NCI-H187 (cell line): ENCODE results near the gene LRRC30.

Experiments
- DNase-seq, 2 experiments: peaks; one replicate each; lab custom pipeline; 2025; lab: John Stamatoyannopoulos, UW

LRRC30 gene

DNA sequence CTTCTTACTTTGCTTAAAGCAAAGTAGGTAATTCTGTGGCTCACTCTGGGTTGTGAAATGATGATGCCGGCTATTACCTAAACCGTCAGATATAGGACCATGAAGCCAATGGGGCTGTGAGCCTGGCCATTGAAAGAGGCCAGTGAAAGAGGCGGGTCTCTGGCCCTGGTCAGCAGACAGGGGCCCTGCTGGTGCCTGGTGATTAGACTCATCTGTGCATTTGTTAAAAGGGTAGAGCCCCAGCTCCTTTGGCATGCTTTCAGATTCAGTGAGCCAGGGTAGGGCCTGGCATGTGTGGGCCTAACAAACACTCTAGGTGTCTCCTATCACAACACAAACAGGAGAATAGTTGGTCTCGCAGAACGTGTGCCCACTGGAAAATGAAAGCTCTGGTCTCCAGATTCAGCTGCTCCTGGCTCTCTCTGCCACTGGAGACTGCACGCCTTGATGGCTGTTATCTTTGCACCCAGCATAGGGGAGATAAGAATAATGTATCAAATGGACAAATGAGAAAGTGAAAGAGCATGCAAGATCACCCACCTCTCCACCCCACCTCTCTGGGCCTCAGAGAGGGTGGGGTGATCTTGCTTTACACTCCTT lies 6.9 kb downstream of the LRRC30 start:
- no peak for DNase-seq

DNA sequence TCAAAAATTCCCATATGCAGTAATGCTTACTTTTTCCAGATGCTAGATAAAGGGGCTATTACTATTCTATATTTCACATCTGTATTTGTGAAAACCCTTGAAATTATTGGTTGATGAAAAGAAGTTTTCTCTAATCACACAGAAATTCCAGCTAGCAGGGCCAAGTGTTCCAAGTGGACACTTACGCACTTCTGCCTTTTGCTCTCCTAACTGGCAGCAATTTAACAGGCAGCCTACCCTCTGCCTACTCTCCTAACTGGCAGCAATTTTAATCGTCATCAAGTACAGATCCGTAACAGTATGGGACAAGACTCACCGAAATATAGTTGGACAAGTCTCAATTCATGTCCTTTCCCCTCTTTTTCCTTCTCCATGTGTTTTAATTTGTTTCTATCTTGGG lies 12.0 kb downstream of the LRRC30 start:
- no peak for DNase-seq

DNA sequence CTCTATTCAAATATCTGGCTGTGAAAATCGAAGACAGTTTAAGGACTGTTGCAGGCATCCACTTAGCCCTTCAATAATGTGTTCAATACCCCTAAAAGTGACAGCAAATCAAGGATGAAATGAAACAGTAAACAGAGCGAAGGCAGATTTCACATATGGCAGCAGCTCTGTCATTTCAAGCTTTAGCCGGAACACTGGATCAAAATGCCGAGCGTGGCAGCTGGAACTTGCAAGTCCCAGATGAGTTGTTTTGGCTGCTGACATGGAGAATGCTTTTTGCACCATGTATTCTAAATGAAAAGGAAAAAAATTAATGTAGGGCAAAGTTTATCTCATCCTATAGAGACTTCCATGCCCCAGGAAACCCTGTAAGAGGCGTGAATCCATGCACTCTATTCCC lies 18.0 kb downstream of the LRRC30 start:
- no peak for DNase-seq

DNA sequence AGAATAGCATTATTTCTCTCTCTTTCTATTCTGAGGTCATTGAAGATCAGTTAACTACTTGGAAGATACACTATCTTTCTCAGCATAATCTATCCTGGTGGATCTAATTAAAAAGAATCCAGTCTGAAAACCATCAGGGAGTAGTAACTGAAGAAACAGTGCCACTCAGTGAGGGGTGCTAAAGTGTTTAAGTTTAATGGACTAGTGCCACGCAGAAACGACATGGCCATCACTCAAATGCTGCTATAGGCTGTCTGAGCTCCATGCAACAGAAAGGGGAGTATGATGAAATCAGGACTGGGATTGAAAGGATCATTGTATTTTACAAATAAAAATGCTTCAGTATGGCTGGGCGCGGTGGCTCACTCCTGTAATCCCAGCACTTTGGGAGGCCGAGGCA lies 23.3 kb downstream of the LRRC30 start:
- no peak for DNase-seq

DNA sequence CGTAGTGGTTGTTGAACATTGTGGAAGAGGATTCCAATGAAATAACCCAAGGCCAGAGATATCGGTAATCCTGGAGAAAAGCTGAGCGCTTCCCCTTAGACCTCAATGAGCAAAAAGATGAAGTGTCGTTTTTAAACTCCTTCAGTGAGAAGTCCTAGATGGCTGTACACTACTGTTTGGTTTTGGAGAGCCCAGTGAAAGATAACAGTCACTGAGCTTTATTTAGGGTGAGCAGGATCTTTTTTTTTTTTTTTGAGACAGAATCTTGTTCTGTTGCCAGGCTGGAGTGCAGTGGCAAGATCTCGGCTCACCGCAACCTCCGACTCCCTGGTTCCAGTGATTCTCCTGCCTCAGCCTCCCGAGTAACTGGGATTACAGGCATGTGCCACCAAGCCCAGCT lies 24.2 kb downstream of the LRRC30 start:
- DNase-seq, result no peak

DNA sequence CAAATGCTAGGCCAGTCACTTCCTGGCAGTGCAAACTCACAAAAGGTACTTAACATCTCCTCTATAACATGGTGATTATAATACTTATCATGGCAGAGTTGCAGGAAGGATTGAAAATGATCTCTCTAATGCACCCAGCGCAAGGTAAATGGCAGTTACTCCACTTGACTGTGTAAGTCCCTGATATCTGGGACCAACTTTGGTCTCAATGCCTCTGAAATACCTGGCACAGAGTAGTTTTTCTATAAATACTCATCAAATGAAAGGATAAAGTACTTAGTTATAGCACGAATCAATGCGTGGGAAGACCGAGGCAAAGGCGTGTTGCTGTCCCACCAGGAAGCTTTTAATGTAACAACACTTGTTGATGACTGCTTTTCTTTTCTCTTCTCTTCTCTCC lies 24.8 kb downstream of the LRRC30 start:
- DNase-seq, result no peak

DNA sequence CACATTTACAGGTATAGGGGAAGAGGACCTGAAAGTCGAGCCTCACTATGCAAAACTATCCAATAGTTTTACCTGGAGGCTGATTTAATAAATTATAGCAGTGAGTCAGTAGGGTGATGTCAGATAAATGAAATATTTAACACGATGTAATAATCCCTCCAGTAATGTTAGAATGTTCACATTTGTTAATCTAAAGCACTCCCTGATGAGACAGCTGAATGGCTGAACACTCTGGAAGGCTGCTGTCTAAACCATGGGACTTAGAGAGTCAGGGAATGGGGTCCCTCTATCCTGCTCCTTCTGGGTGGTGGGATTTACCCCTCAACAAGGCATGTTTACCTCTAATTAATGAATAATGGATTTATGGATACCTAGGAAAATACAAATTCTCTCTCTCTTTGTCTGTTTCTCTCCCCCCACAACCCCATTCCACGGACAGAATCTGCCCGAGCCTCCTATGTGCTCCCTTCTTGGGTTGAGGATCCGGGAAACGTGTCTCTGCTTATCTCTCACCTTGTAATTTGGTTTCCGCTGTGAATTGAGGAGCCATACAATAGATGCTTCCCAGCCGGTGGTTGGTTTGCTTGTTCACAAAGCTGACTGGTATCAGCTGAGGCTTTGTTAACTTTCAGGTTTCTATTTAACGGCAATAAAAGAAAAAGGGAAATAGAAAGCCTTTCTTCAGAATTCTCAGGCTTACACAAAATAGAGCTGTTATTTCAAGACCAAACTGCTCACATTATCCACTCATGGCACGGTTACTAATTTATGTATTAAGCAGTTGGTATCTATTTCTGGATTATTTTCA lies 25.9 kb downstream of the LRRC30 start:
- DNase-seq, result no peak

DNA sequence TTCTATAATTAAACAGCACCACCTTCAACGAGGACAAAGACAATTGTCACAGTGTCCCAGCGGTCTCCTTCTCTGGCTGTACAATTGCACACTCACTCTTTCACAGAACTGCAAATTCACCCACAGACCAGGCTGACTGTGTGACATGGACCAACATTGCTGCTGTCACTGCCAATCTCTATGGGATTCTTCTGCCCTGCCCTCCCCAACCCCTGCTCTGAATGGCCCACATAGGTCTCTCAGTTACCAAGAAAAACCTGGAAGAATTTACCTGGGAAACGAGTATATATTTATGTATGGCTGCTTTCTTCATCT lies 26.5 kb downstream of the LRRC30 start:
- no peak for DNase-seq

DNA sequence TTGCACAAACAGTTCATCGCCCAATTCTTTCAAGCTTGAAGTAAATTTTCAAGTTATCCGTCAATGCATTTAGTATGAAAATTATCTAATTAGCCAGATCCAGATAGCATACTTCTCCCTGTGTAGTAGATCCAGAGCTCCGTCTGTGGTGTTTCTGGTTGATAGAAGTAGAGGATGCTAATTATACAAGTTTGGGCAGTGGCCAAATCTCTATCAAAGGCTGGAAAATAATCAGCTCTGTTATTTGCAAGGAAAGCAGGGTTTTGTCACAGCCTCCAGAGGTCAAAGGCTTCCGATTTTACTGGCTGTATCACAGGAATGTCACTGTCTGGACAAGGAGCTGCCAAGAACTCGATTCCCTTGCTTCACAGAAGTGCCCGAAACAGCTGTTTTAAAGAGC lies 28.6 kb downstream of the LRRC30 start:
- DNase-seq, result no peak

DNA sequence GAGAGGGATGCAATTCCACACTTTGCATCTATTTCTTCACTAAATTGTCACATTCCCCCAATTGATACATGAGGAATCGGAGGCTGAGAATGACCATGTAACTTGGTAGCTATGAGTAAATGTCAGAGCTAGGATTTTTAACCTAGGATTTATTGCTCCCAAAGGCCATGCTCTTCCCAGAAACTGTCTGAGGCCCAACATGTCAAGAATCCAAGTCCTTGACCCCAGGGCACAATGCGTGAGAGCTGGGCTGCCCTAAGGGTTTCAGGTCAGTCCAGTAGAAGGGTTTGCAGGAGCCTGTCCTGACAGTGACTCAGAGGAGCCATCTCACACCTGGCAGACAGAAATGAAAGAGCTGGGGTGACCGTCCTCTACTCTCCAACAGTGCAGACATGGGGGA lies 30.3 kb downstream of the LRRC30 start:
- no peak for DNase-seq

DNA sequence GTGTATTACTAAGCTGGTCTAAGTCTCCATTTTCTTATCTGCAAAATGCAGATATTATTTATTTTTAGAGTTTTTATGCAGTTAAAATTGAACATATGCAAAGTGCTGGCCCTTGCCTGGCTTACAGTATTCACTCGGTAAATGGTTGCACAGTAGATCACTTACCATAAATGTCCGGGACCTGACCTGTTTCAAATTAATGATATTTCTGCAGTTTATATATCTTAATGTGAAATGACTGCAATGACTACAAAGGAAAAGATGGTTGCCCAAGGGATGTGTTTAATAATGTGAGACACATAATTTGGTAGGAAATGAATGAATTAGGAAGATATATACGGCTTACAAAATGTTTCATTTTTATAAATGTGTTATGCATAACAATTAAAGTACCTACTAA lies 37.1 kb downstream of the LRRC30 start:
- DNase-seq, result no peak

DNA sequence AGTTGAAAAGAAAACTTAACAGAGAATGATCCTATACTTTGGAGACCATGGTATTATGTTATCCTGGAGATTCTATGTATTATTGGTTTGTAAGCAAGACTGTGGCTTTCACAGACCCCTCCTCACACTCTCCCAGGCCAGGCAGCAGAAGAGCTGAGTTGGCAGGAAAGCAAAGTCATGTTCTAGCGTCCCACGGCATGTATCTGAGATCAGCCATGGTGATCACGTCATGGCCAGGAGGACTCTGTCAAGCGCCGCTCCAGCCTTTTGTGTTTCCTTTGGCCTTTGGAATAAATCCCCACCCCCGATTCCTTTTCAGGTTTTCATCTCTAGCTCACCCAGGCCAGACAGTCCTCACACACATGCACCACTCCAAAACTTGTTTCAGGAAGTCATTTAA lies 39.1 kb downstream of the LRRC30 start:
- no peak for DNase-seq

DNA sequence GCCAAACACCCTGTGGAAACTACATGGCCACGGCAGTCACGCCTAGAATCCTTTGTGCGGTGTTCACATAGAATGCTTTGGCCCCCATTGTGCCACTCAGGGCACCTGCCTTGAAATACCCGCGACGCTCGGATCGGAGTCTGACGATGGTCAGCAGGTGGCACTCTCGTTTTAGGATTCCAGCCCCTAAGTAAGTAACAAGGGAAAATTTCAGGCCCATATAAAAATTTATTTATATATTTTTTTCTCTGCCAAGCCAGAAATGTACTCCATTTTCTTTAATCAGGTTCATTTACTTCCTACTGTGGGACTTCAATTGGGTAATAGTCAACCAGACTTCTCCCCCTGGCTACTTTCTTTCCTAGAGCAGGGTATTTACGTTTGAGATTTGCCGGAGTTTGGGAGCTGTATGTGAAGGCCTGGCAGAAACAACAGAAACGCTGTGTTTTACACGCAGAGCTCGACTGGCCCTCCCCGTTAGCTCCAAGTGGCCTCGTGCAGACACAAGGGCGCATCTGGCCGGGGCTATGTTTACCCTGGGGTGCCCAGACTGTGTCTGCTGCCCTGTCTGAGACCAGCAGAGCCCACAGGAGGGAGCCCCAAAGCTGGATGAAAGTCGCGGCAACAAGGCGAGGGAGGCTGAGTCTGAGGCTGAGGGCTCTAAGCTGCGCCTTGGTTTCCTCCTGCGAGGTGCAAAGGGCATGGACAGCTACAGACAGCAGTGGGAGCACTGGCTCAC lies 41.6 kb downstream of the LRRC30 start:
- DNase-seq, result peak in 1 of 2 experiments; percentile 23

DNA sequence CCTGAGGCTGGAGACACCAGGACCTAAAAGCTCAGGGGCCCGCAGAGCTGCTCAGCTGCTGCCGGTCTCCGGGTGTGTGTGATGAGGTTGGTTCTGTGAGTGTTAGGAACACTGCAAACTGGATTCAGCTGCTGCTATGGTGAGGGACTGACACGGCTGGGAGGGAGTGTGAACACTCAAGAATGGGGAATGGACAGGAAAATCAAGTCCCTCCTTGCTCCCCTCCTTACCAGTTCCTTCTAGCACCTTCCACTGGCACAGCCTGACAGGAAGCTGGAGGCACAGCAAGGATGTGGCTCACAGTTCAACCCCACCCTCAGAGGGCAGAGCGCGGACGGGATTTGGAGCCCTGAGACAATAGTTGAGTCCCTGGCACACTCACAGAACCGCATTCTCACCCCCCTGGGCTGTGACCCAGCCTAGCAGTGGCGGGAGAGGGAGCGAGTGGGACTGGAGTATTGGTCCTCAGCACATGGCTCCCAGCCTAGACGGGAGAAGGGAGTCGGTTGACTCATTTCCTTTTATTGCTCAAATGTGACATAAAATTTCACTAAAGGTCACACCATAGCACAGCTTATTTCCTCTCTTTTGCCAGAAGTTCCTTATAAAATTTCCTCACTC lies 42.5 kb downstream of the LRRC30 start:
- DNase-seq, result no peak

DNA sequence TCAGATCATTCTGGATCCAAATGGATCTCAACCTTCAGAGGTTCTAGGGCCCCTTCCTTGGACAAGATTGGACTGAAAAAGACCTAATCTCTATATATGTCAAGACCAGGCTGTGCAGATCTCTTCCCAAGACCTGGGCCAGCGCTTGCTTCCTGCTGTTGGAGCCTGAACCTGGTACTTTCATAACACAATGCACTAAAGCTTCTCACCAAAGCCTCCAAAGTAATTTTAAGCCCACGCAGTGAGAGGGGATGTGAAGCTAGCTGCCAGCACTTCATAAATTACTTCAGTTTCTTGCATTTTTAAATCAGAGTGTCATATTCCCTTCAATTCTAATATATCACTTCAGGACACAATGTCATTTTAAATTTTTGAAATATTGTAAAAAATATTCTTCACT lies 50.7 kb downstream of the LRRC30 start:
- no peak for DNase-seq
